Activated CD8-positive, alpha-beta memory T cell treated with anti-CD3 and anti-CD28 coated beads, Interleukin-2, amount 10 ng/mL, durations not matched to agents 7 days and 5 days (primary cell): ENCODE data around the gene PCSK5. TPM values are rescaled to one million over a fixed set of nuclear protein-coding genes. Genes with fewer than 3 reads are reported as not detected.

ENCODE experiments used
- ATAC-seq: fragments of 150-1000 bp; cut with Tn5 transposase; one replicate; pipeline ENCODE4 v1.10.0; 2021; ENCODE audit warnings: moderate library complexity
- CTCF ChIA-PET: fragments of 350-600 bp; sonication (Branson Sonifier 250); formaldehyde crosslinking; loops from one replicate; lab custom pipeline; 2021; ENCODE audit warnings: antibody characterized with exemption; lab: Charles Lee
- DNase-seq: peaks from one replicate; pipeline ENCODE4 v3.0.0-alpha.2; 2020
- H3K27ac Mint-ChIP-seq: one replicate; pipeline ENCODE4 v1.8.0; 2021; ENCODE audit warnings: mild to moderate bottlenecking, mixed read lengths
- H3K27me3 Mint-ChIP-seq: one replicate; pipeline ENCODE4 v1.8.0; 2021; ENCODE audit warnings: mixed read lengths
- H3K36me3 Mint-ChIP-seq: one replicate; pipeline ENCODE4 v1.8.0; 2021; ENCODE audit warnings: mild to moderate bottlenecking, mixed read lengths
- H3K4me1 Mint-ChIP-seq: one replicate; pipeline ENCODE4 v1.8.0; 2021; ENCODE audit warnings: mixed read lengths
- H3K4me3 Mint-ChIP-seq: one replicate; pipeline ENCODE4 v1.8.0; 2021; ENCODE audit warnings: mild to moderate bottlenecking, moderate library complexity, mixed read lengths
- H3K9me3 Mint-ChIP-seq: one replicate; pipeline ENCODE4 v1.8.0; 2022; ENCODE audit warnings: low read depth, mixed read lengths
- total RNA-seq, 2 experiments: library from RNA; stranded (reverse); gene quantifications; one replicate each; pipeline ENCODE4 v1.2.3, GENCODE V29; 2021

Gene PCSK5
- total RNA-seq, 2 experiments from 2014 or later, result 1.1 to 2.0 TPM

DNA sequence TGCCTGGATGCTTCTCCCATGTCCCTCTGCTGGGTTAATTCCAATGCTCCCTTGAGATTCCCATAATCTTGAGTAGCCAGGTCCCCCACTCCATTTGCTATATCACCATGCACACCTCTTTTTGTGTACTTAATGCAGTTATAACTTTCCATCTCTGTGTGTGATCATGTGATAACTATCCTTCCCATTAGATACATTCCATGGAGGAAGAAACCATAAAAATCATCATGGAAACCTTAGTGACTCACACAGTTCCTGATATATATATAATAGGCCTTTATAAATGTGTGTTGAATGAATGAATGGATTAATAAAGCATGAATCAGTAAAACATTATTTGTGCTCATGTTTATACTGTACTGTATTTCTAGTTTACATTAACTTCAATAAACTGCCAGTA is 104.6 kb downstream of the PCSK5 start:
- Mint-ChIP-seq H3K9me3 (no peaks in the 10 kb centered on the region), H3K27me3 (no peaks in the 10 kb centered on the region), H3K4me1 (peaks cover 2% of the 10 kb centered on the region), H3K36me3 (peaks cover 2% of the 10 kb centered on the region), H3K27ac (no peak overlapping the region), H3K4me3 (no peak overlapping the region)
- no peak for DNase-seq
- CTCF ChIA-PET, result no interaction called here
- no peak for ATAC-seq

DNA sequence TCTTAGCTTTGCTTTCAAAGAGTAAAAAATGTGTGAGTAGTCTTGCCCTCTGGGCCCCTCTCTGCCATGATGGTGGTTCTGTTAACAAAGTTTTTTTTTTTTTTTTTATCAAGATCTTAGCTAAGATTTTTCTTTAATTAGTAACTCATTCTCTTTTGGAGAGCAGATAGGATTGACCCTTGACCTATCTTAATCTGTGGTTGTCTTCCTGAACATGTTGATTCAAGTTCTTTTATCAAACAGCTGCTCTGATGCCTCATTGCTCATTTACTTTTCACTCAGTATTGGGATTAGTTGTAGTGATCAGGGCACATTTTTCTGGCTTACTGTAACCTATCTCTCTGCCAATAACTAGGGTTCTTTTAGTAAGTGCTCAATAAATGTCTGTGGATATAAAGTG is 106.3 kb downstream of the PCSK5 start:
- Mint-ChIP-seq H3K27me3 (no peaks in the 10 kb centered on the region), H3K36me3 (peaks cover 2% of the 10 kb centered on the region), H3K27ac (no peak overlapping the region), H3K4me1 (peaks cover 2% of the 10 kb centered on the region), H3K4me3 (no peak overlapping the region), H3K9me3 (no peaks in the 10 kb centered on the region)
- ATAC-seq, result no peak
- DNase-seq, result no peak
- CTCF ChIA-PET, result interaction anchor here (0.6 kb wide), 1 partner anchor 514 kb away, joined by 4 read pairs; no protein-coding TSS in a partner anchor

DNA sequence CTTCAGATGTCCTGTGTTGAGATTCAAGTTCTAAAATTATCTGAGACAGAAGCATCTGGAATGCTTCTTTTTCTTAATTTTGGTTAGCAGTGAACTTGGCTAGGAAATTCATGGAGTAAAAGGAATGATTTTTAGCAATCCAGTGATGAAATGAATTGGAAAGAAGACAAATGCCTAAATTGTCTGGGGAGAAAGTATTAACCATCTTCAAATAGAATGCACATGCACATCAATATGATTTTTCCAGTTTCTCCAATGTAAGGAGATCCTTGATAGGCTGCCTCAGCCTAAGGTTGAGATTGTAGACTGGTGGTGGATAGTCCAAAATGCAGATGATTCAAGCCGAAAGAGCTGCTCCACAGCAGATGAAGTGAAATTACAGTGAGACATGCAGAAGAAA is 106.7 kb downstream of the PCSK5 start:
- peaks cover 2% of the 10 kb centered on the region for H3K36me3 Mint-ChIP-seq
- no peaks in the 10 kb centered on the region for H3K9me3 Mint-ChIP-seq
- CTCF ChIA-PET, result no interaction called here
- no peak overlapping the region for H3K4me3 Mint-ChIP-seq
- peaks cover 2% of the 10 kb centered on the region for H3K4me1 Mint-ChIP-seq
- no peak for DNase-seq
- H3K27me3 Mint-ChIP-seq, result no peaks in the 10 kb centered on the region
- no peak overlapping the region for H3K27ac Mint-ChIP-seq
- ATAC-seq, result no peak

DNA sequence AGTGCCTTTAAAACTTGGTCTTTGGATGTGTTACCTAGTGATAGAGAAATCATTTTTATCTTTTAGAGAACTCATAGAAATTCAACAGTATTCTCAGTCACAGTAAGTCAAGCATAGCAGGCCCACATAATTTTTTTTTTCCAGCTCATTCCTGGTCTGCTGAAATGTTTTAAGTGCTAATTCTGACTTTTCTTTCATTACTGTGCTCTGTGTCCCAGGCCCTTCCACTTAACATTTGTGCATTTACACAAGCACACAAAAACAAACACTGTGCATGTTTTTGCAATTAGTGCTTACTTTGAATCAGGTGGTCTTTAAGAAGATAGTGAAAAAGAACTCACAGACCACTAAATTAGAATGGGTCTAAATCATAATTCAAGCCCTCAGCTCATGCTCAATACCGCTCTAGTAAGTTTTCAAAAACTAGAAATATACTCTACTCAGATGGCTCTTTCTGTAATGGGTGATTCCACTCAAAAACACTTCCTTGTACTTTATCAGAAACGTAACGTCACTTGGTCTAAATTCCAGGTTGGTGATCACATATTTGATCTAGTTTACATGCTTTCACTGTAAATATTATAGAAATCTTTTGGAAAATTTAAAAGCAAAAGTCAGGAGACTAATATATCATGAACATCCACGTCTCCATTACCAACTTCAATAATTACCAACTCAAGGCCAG is 107.8 kb downstream of the PCSK5 start:
- peaks cover 2% of the 10 kb centered on the region for H3K36me3 Mint-ChIP-seq

DNA sequence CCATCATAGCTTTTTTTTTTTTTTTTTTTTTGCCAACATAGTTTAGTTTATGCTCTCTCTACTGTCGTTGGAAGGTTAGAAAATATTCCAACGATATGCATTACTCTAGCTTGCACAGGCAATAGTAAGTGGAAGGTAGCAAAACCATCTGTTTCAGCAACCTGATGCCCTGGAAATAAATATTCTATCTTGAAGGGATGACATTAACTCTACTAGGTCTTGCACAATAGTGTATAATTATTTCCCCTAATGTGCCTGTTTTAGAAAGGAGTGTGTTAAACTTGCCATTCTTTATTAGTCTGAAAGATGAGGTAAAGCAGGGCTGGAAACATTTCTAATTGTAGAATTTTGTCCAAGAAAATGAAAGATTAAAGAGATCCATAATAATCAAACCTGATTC is 111.0 kb downstream of the PCSK5 start:
- Mint-ChIP-seq H3K4me1 (peaks cover 5% of the 10 kb centered on the region), H3K9me3 (no peaks in the 10 kb centered on the region), H3K27ac (no peak overlapping the region), H3K27me3 (no peaks in the 10 kb centered on the region), H3K4me3 (no peak overlapping the region), H3K36me3 (no peaks in the 10 kb centered on the region)
- no peak for ATAC-seq
- CTCF ChIA-PET, result interaction anchor here (0.6 kb wide), 1 partner anchor 1504 kb away, joined by 3 read pairs; no protein-coding TSS in a partner anchor
- no peak for DNase-seq

More for the DNA sequence above, 107.8 kb downstream of the PCSK5 start:
- Mint-ChIP-seq H3K27me3 (no peaks in the 10 kb centered on the region), H3K4me1 (no peaks in the 10 kb centered on the region), H3K4me3 (no peak overlapping the region), H3K27ac (no peak overlapping the region), H3K9me3 (no peaks in the 10 kb centered on the region)
- DNase-seq, result no peak
- ATAC-seq, result no peak
- CTCF ChIA-PET, result no interaction called here

DNA sequence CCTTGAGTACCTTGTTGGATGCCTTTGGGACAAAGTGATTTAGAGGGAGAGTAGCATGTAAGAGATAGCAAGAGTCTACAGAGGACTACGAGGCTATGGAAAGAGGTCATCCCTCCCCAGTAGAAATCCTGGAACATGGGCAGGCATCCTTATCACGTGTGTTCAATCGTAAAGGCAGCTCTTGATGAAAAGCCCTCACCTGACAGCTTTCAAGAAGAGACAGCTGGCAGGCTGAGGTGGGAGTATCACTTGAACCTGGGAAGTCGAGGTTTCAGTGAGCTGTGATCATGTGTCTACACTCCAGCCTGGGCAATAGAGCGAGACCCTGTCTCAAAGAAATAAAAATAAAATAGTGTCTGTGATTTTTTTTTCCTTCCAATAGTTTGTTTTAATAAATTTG is 112.6 kb downstream of the PCSK5 start:
- Mint-ChIP-seq H3K27me3 (no peaks in the 10 kb centered on the region), H3K27ac (no peak overlapping the region), H3K36me3 (no peaks in the 10 kb centered on the region), H3K4me1 (peaks cover 5% of the 10 kb centered on the region), H3K9me3 (no peaks in the 10 kb centered on the region), H3K4me3 (no peak overlapping the region)
- CTCF ChIA-PET, result no interaction called here
- ATAC-seq (no peak), DNase-seq (no peak)

DNA sequence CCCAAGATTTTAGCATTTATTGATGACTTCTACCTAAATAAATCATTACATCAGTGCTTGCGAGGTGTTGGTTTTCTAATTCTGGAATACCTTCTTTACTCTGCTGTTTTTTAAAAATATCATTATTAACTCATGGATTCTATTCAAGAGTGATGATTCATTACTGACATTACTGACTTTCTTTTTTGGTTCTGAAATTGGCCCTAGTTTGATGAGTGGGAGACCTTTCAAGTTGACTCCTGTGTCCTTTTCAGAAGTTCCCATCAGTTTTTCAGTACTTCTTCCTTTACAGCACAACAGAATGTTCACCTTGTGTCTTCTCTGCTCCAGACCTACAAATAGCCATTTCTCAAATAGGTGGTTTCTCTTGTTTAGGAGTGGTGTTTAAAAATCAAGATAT is 114.1 kb downstream of the PCSK5 start:
- no peak overlapping the region for H3K4me3 Mint-ChIP-seq
- DNase-seq (no peak), ATAC-seq (no peak)
- no peaks in the 10 kb centered on the region for H3K9me3 Mint-ChIP-seq
- peaks cover 5% of the 10 kb centered on the region for H3K4me1 Mint-ChIP-seq
- CTCF ChIA-PET, result no interaction called here
- H3K27ac Mint-ChIP-seq, result no peak overlapping the region
- H3K27me3 Mint-ChIP-seq, result no peaks in the 10 kb centered on the region
- H3K36me3 Mint-ChIP-seq, result no peaks in the 10 kb centered on the region

DNA sequence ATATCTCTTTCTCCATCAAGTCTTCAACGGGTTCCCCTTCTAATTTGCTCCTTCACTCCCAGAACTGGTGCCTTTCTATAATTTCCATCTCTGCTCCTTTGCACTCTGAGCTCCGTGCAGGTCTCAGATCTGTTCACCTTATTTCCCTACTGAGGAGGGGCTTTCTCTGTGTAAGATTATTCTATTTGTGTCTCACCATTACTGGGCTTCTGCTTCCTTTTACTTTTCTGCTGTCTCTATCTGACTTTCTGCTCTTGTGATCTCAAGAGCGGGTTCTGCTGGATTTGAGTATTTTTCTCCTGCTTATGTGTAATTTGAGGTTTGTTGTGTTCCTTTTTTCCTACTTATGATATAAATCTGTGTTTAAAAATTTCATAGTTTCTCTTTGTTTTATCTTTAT is 117.5 kb downstream of the PCSK5 start:
- CTCF ChIA-PET, result interaction anchor here (0.5 kb wide), 1 partner anchor 101 kb away, joined by 3 read pairs; no protein-coding TSS in a partner anchor
- DNase-seq (no peak), ATAC-seq (no peak)
- no peak overlapping the region for H3K4me3 Mint-ChIP-seq
- H3K4me1 Mint-ChIP-seq, result peaks cover 5% of the 10 kb centered on the region
- H3K9me3 Mint-ChIP-seq, result no peaks in the 10 kb centered on the region
- no peaks in the 10 kb centered on the region for H3K36me3 Mint-ChIP-seq
- H3K27ac Mint-ChIP-seq, result no peak overlapping the region
- H3K27me3 Mint-ChIP-seq, result no peaks in the 10 kb centered on the region

DNA sequence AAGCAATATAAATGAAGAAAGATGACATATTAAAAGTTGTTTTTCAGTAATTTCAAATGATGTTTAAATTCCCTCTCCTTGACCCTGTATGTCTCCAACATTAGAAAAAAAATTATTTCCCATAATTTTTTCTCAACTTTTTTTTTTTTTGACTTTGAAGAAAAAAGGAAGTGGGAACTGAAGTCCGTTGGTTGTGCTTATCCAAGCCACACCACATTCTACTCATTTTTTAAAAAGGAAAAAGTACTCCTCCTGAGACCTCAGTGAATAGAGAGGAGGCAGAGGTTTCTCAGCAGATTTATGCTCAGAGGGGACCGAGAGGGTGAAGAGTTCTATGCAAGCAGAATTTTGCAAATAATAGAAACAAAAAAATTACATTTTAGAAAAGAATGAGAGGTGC is 123.3 kb downstream of the PCSK5 start:
- Mint-ChIP-seq H3K27me3 (no peaks in the 10 kb centered on the region), H3K27ac (no peak overlapping the region), H3K36me3 (peaks cover 2% of the 10 kb centered on the region), H3K9me3 (peaks cover 2% of the 10 kb centered on the region), H3K4me3 (no peak overlapping the region), H3K4me1 (peaks cover under 1% of the 10 kb centered on the region)
- CTCF ChIA-PET, result no interaction called here
- no peak for DNase-seq
- ATAC-seq, result no peak

DNA sequence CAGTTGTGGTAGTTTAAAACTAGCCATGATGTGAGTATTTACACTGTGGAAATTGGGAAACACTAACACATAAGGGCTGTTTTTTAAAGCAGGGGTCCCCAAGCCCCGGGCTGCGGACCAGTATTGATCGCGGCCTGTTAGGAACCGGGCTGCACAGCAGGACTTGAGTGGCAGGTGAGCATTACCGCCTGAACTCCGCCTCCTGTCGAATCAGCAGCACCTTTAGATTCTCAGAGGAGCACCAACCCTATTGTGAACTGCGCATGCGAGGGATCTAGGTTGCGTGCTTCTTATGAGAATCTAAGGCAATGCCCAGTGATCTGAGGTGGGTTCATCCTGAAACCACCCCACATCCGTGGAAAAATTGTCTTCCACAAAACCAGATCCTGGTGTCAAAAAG is 127.8 kb downstream of the PCSK5 start:
- peaks cover 2% of the 10 kb centered on the region for H3K36me3 Mint-ChIP-seq
- H3K4me1 Mint-ChIP-seq, result peaks cover 14% of the 10 kb centered on the region
- CTCF ChIA-PET, result no interaction called here
- no peaks in the 10 kb centered on the region for H3K27me3 Mint-ChIP-seq
- H3K4me3 Mint-ChIP-seq, result no peak overlapping the region
- peaks cover 2% of the 10 kb centered on the region for H3K9me3 Mint-ChIP-seq
- DNase-seq (no peak), ATAC-seq (no peak)
- no peak overlapping the region for H3K27ac Mint-ChIP-seq

DNA sequence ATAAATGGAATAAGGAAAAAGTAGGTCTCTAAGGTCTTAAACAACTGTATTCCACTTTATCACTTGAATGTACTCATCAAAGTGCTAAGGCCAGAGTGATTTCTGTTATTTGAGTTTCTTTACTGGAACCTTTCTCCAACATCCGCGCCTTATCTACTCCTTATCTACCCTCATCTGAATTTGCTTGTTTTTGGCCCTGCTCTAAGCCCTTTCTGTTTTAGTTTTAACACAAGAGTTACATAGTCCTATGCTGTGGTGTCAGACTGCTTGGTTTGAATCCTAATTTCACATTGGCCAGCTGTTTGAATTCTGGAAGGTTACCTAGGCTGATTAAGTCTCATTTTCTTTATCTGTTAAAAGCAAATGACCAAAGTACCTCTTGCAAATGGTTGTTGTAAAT is 128.3 kb downstream of the PCSK5 start:
- Mint-ChIP-seq H3K4me3 (no peak overlapping the region), H3K27me3 (no peaks in the 10 kb centered on the region), H3K4me1 (peaks cover 19% of the 10 kb centered on the region), H3K27ac (no peak overlapping the region), H3K36me3 (peaks cover 2% of the 10 kb centered on the region), H3K9me3 (peaks cover 2% of the 10 kb centered on the region)
- DNase-seq (no peak), ATAC-seq (no peak)
- CTCF ChIA-PET, result no interaction called here

DNA sequence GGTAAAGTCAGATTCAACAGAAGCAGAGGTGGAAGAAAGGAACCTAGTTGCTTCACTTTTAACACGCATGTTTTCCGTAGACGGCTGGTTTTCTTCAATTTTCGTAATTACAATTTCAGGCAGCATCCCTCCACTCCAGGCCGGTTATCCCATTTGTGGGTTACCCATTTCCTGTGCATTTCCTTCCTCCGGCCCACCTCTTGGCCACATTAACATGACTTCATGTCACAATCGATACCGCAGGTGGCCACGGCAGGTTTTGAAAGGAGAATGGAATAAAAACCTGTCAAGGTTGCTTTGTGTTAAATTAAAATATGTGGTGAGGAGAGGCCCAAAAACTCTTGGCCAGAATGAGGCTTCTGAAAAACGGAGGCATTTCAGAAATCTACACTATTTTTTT is 130.2 kb downstream of the PCSK5 start:
- Mint-ChIP-seq H3K9me3 (peaks cover 2% of the 10 kb centered on the region), H3K4me1 (peaks cover 30% of the 10 kb centered on the region), H3K36me3 (no peaks in the 10 kb centered on the region), H3K27ac (no peak overlapping the region), H3K27me3 (no peaks in the 10 kb centered on the region), H3K4me3 (no peak overlapping the region)
- ATAC-seq (no peak), DNase-seq (no peak)
- CTCF ChIA-PET, result no interaction called here

DNA sequence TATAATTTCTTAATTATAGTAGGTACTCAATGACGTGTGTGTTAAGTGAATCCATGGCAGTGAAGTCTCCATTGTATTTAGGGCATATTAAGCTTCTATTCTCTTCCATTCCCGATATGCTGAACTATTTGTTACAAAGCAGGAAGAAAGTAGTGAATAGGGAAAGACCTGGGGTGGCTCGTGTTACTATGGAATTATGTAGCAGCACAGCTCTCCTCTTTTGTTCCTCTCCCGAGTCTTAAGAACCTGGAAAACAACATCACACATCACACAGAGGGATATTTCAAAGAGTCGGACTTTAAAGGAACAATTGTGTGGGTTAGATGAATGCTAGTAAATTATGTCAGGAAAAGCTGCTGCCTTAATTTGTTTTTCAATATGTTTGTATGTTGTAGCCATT is 131.8 kb downstream of the PCSK5 start:
- Mint-ChIP-seq H3K4me1 (peaks cover 37% of the 10 kb centered on the region), H3K27me3 (no peaks in the 10 kb centered on the region), H3K27ac (no peak overlapping the region), H3K36me3 (no peaks in the 10 kb centered on the region), H3K4me3 (no peak overlapping the region), H3K9me3 (no peaks in the 10 kb centered on the region)
- DNase-seq (no peak), ATAC-seq (no peak)
- CTCF ChIA-PET, result interaction anchor here (0.9 to 1.1 kb wide), 2 partner anchors 12 to 72 kb away, joined by 3 read pairs; no protein-coding TSS in a partner anchor

DNA sequence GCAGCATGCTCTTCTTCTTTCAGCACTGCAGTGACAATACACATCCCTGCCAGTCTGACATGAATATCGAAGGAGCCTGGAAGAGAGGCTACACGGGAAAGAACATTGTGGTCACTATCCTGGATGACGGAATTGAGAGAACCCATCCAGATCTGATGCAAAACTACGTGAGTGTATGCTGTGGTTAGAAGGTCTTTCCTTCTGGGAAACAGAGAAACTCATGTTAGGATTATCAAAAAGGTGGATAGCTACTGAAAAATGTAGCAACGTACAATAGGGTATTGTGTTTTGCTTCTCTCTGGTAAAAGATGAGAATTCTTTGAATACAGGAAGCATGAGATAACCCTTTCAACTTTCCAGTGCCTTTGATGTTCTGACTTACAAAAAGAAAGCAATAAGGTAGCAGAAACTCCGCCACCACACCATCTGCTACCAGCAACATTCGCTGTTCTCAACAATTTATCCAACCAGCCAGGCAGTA is 133.3 kb downstream of the PCSK5 start:
- DNase-seq (peak; percentile 50), ATAC-seq (peak; percentile 84)
- no peaks in the 10 kb centered on the region for H3K9me3 Mint-ChIP-seq
- no peaks in the 10 kb centered on the region for H3K36me3 Mint-ChIP-seq
- no peaks in the 10 kb centered on the region for H3K27me3 Mint-ChIP-seq
- H3K4me1 Mint-ChIP-seq, result peaks cover 44% of the 10 kb centered on the region
- H3K27ac Mint-ChIP-seq, result peak overlapping the region; percentile 56
- H3K4me3 Mint-ChIP-seq, result peak overlapping the region; percentile 45
- CTCF ChIA-PET, result no interaction called here
